Right lobe of liver (tissue), 4 donors: ENCODE measurements around the gene EIF1.

Source experiments
- POLR2A ChIP-seq: fragments of 450-650 bp; IDR thresholded peaks from one replicate; pipeline ENCODE4 v1.6.1; 2017; ENCODE audit warnings: antibody characterized with exemption, mild to moderate bottlenecking
- TF ChIP-seq, protein P1 (sequence below), 4 donors: fragments of 200-600 bp in 3 of 4; fragments of 450-650 bp in 1 of 4; IDR thresholded peaks; one replicate each; pipeline versions ENCODE4 v1.5.1 to v1.8.0; 2016 to 2022; ENCODE audit warnings: antibody characterized with exemption in 4 of 4, mild to moderate bottlenecking in 2 of 4
- donor health status: DM: no; HTN: no; CAD: no.
- donor health status: DM: no; HTN: no; CAD: no.
- donor health status: DM: no; HTN: yes; CAD: no.

DNA sequence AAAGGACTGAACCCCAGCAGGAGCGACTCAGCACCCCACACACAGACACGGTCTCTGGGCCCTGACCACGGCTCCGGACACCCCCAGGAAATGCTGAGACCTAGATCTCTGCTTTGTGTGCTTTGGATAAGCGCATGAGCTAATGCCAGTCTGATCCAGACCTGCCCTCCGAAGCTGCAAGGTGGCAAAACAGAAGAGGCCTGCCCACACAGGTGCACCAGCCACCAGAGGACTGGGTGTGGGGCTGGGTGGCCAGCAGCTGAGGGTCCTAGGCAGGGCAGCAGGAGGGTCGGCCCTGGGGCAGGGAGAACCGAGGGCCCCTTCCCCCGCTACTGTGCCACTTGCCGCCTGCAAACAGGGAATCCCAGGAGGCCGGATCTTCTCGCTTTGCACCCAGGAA lies 30.7 kb upstream of the EIF1 start:
- TF ChIP-seq, protein P1, sequence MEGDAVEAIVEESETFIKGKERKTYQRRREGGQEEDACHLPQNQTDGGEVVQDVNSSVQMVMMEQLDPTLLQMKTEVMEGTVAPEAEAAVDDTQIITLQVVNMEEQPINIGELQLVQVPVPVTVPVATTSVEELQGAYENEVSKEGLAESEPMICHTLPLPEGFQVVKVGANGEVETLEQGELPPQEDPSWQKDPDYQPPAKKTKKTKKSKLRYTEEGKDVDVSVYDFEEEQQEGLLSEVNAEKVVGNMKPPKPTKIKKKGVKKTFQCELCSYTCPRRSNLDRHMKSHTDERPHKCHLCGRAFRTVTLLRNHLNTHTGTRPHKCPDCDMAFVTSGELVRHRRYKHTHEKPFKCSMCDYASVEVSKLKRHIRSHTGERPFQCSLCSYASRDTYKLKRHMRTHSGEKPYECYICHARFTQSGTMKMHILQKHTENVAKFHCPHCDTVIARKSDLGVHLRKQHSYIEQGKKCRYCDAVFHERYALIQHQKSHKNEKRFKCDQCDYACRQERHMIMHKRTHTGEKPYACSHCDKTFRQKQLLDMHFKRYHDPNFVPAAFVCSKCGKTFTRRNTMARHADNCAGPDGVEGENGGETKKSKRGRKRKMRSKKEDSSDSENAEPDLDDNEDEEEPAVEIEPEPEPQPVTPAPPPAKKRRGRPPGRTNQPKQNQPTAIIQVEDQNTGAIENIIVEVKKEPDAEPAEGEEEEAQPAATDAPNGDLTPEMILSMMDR (IDR thresholded peaks at IDR 0.05) = no peak
- TF ChIP-seq POLR2A = no peak
